HG02642 (cell line): ENCODE measurements around the gene HINFP.
A peak's percentile ranks its signal among the peaks of the same experiment; 100 is the strongest.
"Not testable (repeated sequence)": the region's sequence is repeated elsewhere in the genome, so short reads cannot be mapped to it uniquely, and the experiment has no call there.

Experiments used
- ATAC-seq: cut with Tn5 transposase; IDR thresholded peaks from one replicate; pipeline ENCODE4 v1.9.1; 2021; ENCODE audit warnings: mild to moderate bottlenecking; ENCODE audit not compliant: unreplicated experiment, poor library complexity

HINFP gene

DNA sequence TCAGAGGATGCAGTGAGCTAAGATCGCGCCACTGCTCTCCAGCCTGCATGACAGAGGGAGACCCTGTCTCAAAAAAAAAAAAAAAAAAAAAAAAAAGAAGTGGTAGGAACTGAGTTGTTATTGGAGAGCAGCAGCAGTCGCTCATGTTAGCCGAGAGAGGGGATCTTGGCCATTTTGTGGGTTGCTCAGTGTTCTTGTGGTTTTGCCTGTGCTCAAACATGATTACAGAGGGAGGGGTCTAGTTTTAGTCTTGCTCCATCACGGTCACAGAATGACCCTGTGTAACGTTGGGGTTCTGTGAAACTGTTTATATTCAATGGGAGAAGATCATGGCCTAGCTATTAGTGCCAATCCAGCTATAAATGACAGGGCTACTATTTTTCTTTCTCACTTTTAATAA, 21.7 kb upstream of the HINFP start:
- no peak for ATAC-seq

DNA sequence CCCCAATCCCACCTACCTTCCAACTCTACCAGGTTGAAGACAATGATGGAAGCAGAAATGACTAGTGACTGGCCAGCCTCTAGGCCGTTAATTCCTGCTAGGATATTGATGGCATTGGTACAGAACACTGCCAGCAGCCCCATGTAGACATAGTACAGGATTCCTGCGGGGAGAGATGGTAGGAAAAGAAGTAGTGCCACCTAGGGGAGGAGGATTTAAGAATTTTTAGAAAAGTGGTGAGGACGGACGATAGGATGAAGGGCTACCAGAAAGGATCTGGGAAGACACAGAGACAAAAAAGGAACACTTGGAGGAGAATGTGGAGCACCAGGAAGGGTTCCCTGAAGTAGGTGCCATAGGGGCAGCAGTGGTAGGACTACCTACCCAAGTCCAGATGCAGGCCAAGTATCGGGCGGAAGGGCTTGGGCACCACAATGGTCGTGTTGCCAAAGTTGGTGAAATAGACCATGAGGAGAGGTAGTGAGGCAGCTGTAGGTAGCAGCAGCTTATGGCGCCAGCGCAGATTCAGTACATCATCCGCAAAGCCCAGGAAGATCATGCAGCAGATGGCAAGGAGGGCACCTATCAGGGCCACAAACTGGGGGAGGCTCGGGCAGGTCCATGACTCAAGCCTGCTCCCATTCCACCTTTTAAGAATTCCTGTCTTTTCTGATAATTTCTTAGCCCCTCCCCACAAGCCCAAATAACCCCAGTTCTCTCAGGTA, 21.0 kb upstream of the HINFP start:
- ATAC-seq, result no peak

DNA sequence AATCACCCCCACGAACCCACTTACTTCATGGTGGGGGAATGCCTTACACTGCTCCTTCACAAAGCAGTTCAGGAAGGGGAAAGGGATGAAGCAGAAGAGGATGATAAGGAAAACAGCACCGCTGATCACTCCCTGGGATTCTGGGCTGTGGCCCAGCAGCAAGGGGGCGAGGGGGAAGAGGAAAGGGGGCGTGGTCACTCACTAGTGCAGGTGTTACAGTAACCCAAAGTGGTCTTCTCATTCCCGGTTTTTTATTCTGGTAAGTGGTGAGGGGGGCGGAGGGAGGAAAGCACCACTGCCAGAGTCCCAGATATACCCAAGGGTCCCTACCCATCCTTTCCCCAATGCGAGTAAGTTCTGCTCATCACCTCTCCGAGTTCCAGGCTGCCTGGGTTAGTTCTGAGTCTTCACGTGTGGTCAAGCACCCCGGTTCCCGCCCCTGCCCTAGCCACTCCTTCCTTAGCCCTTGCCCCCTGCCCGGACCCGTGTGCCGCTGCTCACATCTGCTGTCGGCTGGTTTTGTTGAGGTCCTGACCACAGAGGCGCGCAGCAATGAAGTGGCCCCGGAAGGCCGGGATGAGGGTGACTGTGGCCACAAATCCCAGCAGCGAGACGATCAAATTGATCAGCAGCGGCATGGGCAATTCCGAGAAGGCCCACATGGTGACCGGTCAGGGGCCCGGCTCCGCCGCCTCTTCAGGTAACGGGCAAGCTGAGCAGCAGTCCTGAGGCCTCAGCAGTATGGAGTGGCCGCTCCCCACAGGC, 20.2 kb upstream of the HINFP start:
- peak; percentile 16 for ATAC-seq

DNA sequence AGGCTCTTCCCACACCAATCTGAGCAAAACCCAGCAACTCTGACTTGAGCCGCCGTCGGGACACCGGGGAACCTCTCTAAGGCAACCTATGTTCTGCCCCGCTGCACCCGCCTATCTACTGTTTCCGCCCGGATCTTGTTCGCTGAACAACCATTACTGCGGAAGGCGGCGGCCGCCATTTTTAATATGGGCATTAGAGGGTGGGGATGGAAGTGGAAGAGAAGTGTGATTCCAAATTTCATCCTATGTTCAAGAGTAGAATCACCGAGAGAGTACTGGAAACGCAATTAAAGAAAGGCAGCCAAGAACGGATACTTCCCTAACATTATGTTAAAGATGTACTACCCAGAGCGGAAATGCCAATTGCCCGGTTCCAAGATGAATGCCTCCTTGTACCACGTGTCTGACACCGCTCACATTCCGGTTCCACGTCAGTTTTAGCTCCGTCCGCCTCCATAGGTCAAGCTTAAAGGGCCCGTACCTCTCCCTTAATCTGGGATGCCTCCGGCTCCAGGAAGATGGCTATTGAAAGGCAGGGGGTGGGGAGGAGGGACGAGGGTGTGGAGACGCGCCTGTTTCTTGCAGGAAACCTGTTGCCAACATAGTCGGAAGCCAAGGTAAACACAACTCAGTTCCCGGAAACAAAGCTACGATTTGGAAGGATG, 19.5 kb upstream of the HINFP start, which contains the start of gene DPAGT1:
TSS of gene DPAGT1 (minus strand) at position 95 of the 665 bp plus-strand sequence. CDS start 198 bp downstream, outside the sequence.
- peak; percentile 81 for ATAC-seq

DNA sequence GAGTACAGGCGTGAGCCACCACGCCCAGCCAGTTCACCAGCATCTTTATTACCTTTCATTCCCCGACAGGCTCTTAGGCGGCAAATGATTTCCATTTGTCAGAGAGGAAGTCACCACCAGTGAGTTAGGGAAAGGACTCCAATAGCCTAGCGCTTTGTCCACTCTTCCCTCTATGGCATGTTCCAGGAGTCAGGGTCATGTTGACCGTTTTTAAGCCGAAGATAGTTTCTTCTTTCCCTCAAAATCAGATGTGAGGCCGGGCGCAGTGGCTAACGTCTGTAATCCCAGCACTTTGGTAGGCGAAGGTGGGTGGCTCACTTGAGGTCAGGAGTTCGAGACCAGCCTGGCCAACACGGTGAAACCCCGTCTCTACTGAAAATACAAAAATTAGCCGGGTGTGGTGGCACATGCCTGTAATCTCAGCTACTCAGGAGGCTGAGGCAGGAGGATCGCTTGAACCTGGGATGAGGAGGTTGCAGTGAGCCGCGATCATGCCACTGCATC, 18.2 kb upstream of the HINFP start:
- not testable (repeated sequence) for ATAC-seq

DNA sequence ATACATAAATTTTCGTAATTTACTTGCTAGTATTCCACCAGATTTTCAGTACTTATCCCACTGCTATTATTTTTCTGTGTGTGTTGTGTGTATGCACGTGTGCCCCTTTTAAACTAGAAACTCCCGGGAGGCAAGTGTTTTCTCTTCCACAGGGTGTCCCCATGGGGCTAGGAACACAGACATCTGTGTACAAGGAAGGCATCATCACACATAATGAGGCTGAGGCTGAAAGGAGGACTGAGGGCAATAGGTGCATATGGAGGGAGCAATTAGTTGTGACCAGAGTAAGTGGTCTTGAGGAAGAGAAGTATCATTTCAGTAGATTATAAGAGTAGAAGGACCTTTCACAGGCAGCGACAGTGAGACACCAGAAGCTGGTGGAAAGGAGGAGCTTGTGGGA, 17.6 kb upstream of the HINFP start:
- no peak for ATAC-seq

DNA sequence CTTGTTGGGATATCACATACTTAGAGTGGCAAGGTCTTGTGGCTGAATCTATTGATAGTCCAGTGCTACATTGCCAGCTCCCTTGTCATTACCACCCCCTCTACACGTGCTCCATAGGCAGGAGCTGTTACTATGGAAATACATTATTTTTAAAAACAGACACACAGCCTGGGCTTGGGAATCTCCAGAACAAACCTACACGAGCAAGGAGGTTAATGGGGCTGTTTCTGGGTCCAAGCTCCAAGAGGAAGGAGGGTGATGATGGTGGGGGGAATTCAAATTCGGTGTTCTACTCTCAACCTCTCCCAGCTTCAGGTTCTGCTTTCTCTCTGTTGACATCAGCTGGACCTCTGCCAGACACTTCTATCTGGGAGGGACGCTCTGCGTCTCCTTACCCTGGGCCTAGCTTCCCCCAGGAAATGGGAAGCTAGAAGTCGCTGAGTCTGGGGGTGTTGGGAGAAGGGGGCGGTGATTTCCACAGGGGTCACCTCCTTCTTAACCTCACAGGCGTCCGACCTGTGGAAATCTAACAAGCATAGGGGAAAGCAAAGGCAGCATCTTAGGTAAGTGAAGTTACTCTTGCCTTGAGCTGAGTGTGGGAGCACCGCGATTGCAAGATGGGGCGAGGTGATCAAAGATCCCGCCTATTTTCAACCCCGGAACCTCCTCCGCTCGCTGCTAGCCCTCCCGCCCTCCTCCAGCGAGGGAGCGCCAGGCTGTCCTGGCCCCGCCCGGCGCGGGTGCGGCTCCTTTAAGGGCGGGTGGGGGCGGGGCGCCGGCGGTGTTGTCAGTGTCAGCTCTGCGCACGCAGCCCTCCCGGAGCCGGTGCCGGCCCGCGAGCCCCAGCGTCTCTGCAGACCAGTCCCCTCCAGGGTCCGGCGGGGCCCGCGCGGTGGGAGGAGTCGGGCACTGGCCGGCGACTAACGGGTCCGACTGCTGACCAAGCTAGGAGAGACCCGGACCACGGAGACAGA, 14.5 kb upstream of the HINFP start, which contains the start of gene C2CD2L:
TSS of gene C2CD2L (plus strand) at position 781 of the 974 bp plus-strand sequence. CDS start 398 bp downstream, outside the sequence.
- peak; percentile 77 for ATAC-seq

DNA sequence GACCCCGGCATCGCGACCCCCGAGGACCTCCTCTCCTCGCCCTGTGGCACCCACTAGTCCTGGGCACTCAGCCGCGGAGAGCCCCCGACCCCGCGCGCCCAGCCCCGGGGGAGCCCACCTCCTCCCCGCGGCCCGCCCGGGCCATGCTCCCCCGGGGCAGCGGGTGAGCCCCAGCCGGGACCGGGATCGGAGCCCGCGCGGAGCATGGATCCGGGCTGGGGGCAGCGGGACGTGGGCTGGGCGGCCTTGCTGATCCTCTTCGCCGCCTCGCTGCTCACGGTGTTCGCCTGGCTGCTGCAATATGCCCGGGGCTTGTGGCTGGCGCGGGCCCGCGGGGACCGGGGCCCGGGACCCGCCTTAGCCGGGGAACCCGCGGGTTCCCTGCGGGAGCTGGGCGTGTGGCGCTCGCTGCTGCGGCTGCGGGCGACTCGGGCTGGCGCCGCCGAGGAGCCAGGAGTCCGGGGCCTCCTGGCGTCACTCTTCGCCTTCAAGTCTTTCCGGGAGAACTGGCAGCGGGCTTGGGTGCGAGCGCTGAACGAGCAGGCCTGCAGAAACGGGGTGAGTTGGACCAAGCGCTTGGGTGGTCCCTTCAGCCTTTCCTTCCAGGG, 13.7 kb upstream of the HINFP start:
- ATAC-seq, result peak; percentile 32

DNA sequence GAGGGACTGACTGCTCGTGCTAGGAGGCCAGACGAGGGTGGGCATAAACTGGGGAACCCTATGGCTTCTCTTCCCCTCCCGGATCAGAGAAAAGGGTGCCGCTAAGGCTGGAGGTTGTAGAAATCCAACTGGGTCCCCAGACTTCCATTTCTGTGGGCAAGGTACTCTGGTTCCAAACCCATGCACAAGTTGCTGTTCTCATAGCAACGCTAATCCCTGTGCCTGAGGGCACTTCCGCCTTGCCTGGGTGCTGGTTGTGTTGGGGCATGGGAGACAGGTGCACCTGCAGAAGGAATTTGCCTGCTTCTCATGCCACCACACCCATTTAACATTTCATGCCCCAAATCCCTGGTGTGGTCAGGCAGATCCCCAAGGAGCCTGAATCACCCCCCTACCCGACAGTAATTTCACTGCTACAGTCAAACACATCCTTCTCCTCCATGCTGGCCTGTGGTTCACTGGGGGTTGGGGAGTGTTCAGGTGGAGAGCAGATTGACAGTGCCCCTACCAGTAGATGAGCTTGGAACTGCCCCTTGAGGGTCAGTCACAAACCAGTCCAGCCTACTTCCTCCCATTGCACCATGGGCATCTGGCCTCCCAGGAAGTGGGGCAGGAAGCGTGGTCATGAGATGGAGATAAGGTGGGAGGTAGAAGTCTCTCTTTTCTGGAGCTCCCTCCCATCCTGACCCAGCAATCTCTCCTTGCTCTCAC, 13.1 kb upstream of the HINFP start:
- ATAC-seq, result no peak

DNA sequence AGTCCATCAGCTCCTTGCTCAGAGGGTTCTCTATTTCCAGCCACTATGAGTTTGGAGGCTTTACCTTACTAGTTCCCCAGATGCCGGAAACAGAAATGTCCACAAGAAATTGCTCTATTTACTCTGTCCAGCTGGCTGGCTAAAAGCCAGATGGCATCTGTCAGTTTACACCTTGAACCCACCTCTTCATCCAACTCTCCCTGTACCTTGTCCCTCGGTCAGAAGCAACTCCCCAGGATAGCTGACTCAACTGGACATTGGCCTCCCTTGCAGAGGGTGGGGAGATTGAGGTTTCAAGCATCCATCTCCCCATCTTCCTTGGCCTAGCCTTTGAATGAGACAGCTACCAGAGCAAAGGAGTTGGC, 12.5 kb upstream of the HINFP start:
- ATAC-seq, result no peak

DNA sequence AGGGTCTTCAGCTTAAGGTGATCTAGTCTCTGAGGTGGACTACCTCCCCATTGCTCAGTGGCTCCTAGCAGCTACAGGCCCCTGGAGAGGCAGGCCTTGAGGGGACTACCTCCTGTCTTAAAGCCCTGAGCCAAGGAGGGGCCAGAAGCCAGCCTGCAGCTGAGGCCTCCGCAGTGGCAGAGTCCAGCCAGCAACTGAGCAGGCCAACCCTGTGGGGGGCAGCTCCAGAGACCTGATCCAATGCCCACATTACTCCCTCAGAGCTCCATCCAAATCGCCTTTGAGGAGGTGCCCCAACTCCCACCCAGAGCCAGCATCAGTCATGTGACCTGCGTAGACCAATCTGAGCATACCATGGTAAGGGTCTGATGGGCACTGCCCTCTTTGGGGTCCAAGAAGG, 11.5 kb upstream of the HINFP start:
- ATAC-seq, result no peak

DNA sequence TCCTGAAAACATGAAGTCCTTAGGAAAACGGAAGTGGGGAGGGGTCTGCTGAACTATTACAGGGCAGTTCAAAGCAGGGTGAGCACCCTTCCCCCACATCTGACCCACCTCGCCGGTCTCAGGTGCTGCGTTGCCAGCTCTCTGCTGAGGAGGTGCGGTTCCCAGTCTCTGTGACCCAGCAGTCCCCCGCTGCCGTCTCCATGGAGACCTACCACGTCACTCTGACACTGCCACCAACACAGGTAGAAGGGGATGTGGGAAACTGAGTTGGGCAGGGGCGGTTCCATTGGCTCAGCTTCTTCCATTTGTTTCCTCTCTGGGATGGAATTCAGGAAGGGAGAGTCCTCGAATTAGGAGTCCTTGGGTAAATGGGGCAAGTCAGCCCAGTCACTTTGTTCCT, 10.9 kb upstream of the HINFP start:
- ATAC-seq, result no peak

DNA sequence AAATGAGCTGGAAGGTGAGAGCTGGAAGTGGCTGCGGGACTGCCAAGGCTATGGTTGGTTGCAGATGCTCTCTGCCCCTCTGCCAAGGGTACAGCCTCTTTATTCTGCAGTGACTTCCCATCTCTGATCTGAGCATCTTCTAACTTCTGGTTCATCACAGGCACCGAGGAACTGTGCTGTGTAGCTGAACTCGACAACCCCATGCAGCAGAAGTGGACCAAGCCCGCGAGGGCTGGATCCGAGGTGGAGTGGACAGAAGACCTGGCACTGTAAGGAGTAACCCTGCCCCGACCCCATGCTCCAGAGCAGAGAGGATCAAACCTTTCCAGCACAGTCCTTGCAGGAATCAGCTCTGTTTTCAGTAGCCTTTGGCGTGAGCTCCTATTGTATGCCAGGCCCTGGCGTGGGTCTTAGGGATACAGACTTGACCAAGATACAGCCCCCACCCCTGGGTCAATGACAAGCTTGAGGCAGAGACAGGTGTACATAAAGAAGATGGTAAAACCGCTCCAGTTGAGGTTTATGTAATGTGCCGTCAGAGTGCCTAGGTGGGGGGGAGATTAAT, 9.9 kb upstream of the HINFP start:
- ATAC-seq, result no peak

DNA sequence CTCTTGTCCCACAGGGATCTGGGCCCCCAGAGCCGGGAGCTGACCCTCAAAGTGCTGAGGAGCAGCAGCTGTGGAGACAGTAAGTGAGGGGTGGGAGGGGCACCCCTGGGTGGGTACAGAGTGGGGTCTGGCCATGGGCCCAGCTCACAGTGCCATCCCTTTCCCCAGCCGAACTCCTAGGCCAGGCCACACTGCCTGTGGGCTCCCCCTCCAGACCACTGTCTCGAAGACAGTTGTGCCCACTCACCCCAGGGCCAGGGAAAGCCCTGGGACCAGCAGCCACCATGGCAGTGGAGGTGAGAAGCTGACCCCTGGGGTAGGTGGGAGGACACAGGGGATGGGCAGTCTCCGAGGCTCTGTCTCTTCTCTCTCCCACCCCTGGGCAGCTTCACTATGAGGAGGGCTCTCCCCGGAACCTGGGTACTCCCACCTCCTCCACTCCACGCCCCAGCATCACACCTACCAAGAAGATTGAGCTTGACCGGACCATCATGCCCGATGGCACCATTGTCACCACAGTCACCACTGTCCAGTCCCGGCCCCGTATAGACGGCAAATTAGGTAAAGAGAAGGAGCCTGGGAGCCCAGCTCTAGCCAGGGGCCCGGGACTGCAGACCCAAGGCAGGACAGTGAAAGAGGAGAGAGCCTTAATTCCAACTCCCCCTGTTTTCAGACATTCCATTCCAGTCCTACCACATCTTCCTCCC, 8.9 kb upstream of the HINFP start:
- no peak for ATAC-seq

DNA sequence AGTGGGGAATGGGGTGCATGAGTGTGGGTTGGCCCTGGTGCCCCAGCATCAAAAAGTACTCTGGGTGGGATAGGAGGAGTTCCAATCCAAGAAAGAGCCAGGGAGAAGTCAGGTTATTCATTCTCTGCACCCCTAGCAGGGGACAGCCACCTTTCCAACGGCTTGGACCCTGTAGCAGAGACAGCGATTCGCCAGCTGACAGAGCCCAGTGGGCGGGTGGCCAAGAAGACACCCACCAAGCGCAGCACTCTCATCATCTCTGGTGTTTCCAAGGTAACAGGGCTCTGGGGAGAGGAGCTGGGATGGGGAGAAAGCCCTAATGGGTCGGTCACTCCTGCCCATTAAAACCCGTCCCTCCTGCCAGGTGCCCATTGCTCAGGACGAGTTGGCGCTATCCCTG, 7.7 kb upstream of the HINFP start:
- no peak for ATAC-seq

DNA sequence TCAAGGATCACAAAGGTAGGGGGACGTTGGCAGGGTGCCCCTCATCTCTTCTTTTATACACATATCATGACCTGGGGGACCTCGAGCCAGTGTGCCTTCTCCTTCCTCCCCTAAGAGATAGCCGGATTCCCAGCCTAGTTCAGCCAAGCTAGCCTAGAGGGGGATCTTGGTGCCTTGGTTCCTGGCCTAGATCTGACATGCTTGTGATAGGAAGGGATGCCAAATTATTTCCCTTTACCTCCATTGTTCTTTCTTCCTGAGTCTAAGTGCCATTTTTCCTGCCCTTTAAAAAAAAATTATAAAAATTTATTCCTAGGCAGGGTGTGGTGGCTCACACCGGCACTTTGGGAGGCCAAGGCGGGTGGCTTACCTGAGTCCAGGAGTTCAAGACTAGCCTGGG, 7.0 kb upstream of the HINFP start:
- ATAC-seq, result no peak

DNA sequence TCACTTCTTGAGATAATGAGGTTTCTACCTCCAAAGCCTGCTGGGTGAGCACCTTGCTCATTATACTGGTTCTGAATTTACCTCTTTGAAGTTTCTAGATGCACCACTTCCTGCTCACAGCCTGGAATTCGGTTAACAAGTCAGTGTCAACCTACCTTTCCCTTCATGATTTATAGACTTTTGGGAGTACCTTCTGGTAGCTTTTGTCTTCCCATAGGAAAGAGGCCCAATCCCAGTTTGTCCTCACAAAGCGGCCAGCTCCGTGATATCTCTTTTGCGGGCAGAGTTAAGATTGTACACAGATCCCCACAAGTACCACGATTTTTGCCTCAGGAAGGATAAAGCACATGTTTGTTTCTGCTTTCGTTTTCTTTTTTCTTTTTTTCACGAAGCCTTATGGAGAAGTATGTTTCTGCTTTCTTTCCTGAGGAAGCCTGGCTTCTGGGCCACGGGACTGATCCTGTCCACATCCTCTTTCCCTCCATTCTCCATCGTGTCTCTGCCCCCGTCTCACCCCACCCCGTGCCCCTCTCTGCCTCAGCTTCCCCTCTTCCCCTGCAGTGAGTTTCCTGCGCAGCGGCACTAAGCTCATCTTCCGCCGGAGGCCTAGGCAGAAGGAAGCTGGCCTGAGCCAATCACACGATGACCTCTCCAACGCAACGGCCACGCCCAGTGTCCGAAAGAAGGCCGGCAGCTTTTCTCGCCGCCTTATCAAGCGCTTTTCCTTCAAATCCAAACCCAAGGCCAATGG, 5.7 kb upstream of the HINFP start:
- no peak for ATAC-seq
